HG03066 (cell line): ENCODE measurements around the gene S100PBP.

Experiments used
- ATAC-seq: cut with Tn5 transposase; IDR thresholded peaks from one replicate; pipeline ENCODE4 v1.9.1; 2021; ENCODE audit warnings: low read depth; ENCODE audit not compliant: unreplicated experiment

S100PBP gene

DNA sequence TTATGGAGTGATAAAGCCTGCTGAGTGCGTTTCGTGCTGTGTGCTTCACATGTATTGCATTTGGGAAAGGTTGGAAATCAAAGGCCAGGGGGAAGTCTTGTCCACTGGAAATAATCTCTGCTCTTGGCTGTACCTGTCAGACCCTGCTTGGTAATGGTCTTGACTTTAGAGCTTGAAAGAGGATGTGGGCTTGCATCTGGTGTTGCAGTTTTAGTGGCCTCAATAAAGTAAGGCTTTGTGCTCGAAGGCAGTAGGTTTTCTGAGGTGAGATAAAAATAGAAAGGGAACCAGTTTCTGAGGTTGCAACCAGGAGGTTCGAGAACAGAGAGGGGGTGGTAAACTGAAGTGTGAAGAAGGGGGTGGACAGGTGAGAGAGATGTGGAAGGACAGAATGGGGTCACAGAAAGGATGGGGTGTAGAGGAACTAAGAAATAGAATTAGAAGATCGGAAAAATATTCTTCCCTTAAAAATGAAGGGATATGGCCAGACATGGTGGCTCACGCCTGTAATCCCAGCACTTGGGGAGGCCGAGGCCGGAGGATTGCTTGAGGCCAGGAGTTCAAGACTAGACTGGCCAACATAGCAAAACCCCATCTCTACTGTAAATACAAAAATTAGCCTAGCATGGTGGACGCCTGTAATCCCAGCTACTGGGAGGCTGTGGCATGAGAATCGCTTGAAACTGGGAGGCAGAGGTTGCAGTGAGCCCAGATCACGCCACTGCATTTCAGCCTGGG lies 1.5 kb downstream of the S100PBP start:
- peak; percentile 47 for ATAC-seq

GRCh38 chr1:32825181-32825580 lies 7.7 kb downstream of the S100PBP start:
- no peak for ATAC-seq

GRCh38 chr1:32828341-32828740 lies 10.9 kb downstream of the S100PBP start:
- no peak for ATAC-seq

GRCh38 chr1:32830092-32830852 lies 12.8 kb downstream of the S100PBP start:
- ATAC-seq = no peak

GRCh38 chr1:32831878-32832277 lies 14.4 kb downstream of the S100PBP start:
- ATAC-seq = no peak

- no peak for ATAC-seq
These were observed 31.1 kb downstream of the S100PBP start for GRCh38 chr1:32848354-32849063.

- ATAC-seq = no peak
These were observed 38.6 kb downstream of the S100PBP start for GRCh38 chr1:32855861-32856617.

GRCh38 chr1:32858136-32858535 lies 40.7 kb downstream of the S100PBP start:
- ATAC-seq = no peak

GRCh38 chr1:32858791-32859190 lies 41.3 kb downstream of the S100PBP start:
- no peak for ATAC-seq

- no peak for ATAC-seq
These were observed 42.5 kb downstream of the S100PBP start for GRCh38 chr1:32859915-32860314.

DNA sequence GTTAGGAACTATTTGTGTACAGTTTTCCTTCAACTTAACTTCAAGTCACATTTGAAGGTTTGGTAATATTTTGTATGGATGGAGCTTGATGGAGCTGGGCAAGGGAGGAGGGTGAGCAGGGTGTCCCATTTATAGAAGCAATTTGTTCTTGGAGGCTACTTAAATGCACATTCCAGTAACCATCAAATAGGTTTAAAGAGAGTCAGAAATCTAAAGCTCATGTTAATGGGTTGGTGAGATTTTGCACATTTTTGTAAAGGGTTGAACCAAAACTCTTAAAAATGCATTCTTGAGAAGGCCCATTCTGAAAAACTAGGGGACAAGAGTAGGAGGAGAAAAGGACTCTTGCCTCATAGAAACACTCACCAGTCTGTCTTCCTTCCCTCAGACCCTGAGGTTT lies 43.1 kb downstream of the S100PBP start:
- no peak for ATAC-seq

- no peak for ATAC-seq
These were observed 44.6 kb downstream of the S100PBP start for GRCh38 chr1:32861904-32862695.

DNA sequence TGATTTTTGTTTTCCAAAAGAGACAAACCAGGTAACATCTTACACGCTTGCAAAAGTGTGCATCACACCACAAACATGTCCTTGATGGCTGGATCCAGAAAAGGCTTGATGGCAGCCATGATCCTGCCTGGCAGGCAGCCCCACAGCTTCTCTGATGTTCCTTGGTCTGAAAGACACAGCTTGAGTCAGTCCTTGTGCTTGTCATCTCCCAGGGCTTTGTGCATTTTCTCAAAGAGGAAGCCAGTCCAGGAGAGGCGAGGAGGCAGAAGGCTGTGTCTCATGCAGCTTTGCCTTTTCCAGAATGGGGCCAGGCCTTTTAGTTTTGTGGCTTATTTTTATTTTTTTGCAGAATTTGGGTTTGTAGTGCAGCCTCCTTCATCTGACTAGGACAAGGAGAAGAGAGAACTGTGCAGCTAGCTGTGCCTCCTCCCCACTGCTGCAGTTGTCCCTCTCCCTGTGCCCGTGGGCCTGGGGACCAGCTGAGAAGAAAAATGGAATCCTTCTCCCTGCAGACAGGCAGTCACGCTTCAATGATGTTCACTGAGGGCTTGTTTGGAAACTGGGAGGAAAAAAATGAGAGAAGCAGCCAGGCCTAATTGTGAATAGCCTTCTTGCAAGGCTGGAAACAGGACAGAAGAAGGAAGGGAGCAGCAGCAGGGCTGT lies 45.9 kb downstream of the S100PBP start:
- no peak for ATAC-seq

DNA sequence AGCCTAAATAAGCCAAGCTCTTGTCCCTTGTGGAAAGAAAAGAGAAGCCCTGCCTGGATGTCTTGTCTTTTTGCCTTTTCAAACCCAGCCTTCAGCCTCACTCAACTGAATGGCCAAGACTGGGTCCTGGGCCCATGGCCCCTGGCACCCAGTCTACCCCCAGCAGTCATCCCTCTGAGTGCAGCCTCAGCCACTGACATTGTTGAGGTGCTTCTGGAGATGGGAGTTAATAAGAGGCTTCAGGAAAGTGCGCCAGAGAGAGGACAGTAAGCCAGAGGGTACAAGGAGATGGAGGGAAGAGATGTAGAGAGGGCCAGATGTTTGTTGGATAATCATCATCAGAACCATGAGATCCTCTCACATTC lies 46.4 kb downstream of the S100PBP start:
- no peak for ATAC-seq

DNA sequence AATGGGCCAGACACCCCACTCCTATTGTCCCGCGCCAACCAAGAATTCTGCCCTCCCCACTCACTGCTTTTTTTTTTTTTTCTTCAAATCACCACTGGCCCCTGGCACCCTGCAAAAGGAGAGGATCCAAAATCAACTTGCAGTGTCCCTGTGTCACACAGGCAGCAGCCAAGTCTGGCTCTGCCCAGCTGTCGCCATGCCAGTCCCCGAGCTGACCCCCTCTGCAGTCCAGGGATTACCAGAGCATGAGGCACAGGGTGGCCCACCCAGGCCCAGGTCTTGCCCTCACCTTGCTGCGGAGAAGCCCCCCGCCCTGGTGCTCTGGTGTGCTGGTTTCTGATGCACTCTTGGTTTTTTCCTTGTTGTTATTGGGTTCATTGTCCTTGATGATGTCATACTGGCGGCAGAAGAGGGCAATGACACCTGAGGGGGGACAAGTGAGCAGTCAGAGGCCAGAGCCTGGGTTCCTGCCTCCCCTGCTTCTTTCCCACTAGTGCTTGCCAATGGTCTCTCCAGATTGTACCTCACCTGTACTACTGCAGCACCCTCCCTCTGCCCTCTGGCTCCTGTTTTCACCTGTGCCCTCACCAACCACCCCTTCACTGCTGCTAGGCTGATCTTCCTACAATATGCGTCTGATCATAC lies 47.0 kb downstream of the S100PBP start:
- no peak for ATAC-seq

DNA sequence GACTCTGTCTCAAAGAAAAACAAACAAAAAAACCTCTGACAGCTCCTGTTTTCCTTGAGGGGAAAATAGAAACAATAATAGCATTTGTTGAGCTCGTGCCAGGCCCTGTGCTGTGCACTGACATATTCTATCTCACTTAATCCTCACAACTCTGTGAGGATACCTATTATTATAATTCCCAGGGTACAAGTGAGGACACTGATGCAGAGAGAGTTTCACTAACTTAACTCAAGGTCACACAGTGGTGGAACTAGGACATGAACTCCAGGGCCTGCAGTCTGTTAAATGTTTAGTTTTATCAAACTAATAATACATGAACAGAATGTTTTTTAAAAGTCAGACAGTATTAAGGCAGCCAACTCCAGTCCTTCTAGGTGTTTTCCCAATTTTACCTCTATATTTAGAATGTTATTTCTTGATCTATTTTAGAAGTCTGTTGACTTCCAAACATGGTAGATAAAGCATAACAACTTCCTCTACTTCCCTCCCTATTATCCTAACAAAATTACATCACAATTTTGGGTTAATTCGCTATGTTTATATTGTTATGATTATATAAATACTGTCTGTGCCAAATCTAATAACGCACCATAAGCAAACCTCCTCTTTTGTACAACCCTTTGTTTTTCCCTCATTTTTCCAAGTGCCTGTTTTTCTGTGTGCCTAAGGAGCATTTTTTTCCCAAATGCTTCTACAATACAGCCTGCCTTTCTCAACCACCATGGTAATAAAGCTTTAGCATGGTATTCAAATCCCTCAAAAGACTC lies 48.4 kb downstream of the S100PBP start:
- no peak for ATAC-seq

DNA sequence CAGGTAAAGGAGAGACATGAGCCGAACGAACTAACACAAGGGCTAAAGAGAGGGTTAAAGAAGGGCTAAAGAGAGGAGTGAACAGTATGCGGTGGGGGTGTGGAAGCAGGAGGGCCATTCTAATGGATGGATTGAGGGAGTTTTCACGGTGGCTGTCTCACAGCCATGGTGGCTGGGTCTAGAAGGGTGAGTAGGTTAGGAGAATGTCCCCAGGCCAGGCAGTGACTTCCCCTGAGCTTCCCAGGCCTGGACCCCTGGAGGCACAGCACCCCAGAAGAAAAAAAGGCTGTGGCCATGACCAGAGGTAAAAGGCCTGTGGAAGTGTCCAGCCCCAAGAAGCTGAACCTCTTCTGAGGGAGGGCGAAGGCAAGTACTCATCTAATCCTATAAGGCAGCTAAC lies 49.7 kb downstream of the S100PBP start:
- ATAC-seq = no peak

GRCh38 chr1:32867671-32868070 lies 50.2 kb downstream of the S100PBP start:
- ATAC-seq = no peak
